Measurements from ENCODE around the gene THEM4.

DNA sequence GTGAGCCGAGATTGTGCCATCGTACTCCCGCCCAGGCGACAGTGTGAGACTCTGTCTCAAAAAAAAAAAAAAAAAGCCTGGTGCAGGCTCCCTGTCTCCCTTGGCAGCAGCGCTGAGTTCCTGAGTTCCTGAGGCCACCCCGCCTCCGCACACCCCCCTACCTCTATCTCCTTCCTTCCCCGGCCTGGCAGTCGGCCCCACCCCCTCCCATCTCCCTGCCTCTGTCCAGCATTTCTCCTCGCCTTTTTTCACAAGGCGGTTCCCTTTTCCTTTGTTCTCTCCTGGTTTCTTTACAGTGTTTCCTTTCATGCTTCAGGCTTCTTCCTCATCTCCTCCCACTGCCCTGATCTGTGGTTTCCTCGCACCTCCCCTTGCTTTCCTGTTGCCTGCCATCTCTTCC is 80.4 kb downstream of the THEM4 start:
- TF ChIP-seq, protein P1, sequence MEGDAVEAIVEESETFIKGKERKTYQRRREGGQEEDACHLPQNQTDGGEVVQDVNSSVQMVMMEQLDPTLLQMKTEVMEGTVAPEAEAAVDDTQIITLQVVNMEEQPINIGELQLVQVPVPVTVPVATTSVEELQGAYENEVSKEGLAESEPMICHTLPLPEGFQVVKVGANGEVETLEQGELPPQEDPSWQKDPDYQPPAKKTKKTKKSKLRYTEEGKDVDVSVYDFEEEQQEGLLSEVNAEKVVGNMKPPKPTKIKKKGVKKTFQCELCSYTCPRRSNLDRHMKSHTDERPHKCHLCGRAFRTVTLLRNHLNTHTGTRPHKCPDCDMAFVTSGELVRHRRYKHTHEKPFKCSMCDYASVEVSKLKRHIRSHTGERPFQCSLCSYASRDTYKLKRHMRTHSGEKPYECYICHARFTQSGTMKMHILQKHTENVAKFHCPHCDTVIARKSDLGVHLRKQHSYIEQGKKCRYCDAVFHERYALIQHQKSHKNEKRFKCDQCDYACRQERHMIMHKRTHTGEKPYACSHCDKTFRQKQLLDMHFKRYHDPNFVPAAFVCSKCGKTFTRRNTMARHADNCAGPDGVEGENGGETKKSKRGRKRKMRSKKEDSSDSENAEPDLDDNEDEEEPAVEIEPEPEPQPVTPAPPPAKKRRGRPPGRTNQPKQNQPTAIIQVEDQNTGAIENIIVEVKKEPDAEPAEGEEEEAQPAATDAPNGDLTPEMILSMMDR (IDR thresholded peaks at IDR 0.05) = no peak
- TF ChIP-seq POLR2A (IDR thresholded peaks at IDR 0.05) = no peak

All from body of pancreas (tissue), 4 donors.